Measurements from ENCODE around the gene ATG10. TPM values are rescaled to one million over a fixed set of nuclear protein-coding genes. Genes with fewer than 3 reads are reported as not detected.

Gene ATG10
- total and polyA plus RNA-seq, 2 of the 13 experiments (the other 11 are each of a cell fraction or from before 2014, with no cell fraction given): 2.0 to 5.7 TPM

GRCh38 chr5:82274343-82275211, 302.8 kb downstream of the ATG10 start (continued):
- TF ChIP-seq RERE (CRISPR knock-in tag; IDR thresholded peaks at IDR 0.05; ENCODE audit: low read depth) (no peak), ZNF3 (CRISPR knock-in tag; IDR thresholded peaks at IDR 0.05) (no peak), ZNF180 (CRISPR knock-in tag; IDR thresholded peaks at IDR 0.05; ENCODE audit: borderline replicate concordance, low read depth) (no peak), RAD51 (IDR thresholded peaks at IDR 0.05; ENCODE audit: borderline replicate concordance) (no peak), GLMP (CRISPR knock-in tag; IDR thresholded peaks at IDR 0.05; ENCODE audit: borderline replicate concordance) (no peak), ARID3A (IDR thresholded peaks at IDR 0.05; ENCODE audit: low read depth, low read length) (no peak), ZBTB33 (CRISPR knock-in tag; IDR thresholded peaks at IDR 0.05) (peak; percentile 92), PAWR (CRISPR knock-in tag; IDR thresholded peaks at IDR 0.05; ENCODE audit: borderline replicate concordance) (no peak), AKAP8 (CRISPR knock-in tag; IDR thresholded peaks at IDR 0.05) (peak; percentile 74; the same call in 1 of the 2 replicates), HOXA3 (CRISPR knock-in tag; IDR thresholded peaks at IDR 0.05) (0 out of 2 replicates have a peak, but pooled peaks have one; percentile 33), ZNF547 (CRISPR knock-in tag; IDR thresholded peaks at IDR 0.05) (no peak), NFRKB (IDR thresholded peaks at IDR 0.05) (no peak), PHB2 (IDR thresholded peaks at IDR 0.05; ENCODE audit: partially characterized antibody) (no peak), RBFOX2 (IDR thresholded peaks at IDR 0.05; ENCODE audit: low read depth, low read length) (peak; percentile 85), GPN1 (CRISPR knock-in tag; IDR thresholded peaks at IDR 0.05; ENCODE audit: borderline replicate concordance) (no peak), ATF3 (CRISPR knock-in tag; IDR thresholded peaks at IDR 0.05) (no peak), CHD4 (IDR thresholded peaks at IDR 0.05; ENCODE audit: borderline replicate concordance, low read length) (no peak)
